GM12892 (cell line): ENCODE data around the gene SELPLG.
"Not testable (repeated sequence)": the region's sequence is repeated elsewhere in the genome, so short reads cannot be mapped to it uniquely, and the experiment has no call there.

ENCODE experiments used
- DNase-seq: peaks from one replicate; pipeline ENCODE4 v3.0.0; 2011; ENCODE audit not compliant: insufficient read length
- FAIRE-seq: peaks from 2 replicates; lab custom pipeline; 2011; peaks lifted over from hg19 to GRCh38; lab: Jason Lieb, UNC
- POLR2A ChIP-seq: IDR thresholded peaks from 2 replicates; pipeline ENCODE4 v1.6.1; 2011; ENCODE audit warnings: low read depth, low read length, control low read depth
- POLR2AphosphoS5 ChIP-seq: IDR thresholded peaks from 2 replicates; pipeline ENCODE4 v1.6.1; 2011; ENCODE audit warnings: low read depth, low read length, control low read depth
- TAF1 ChIP-seq: IDR thresholded peaks from 2 replicates; pipeline ENCODE4 v1.6.1; 2011; ENCODE audit warnings: low read depth, mild to moderate bottlenecking, control low read depth, low read length, borderline replicate concordance

The SELPLG gene

GRCh38 chr12:108594323-108594903 is 39.3 kb downstream of the SELPLG start:
- FAIRE-seq (no peak), DNase-seq (no peak)
- no peak for TF ChIP-seq TAF1

- DNase-seq (no peak), FAIRE-seq (no peak)
- TF ChIP-seq POLR2AphosphoS5 (no peak), TAF1 (no peak), POLR2A (no peak)
Observed at GRCh38 chr12:108592033-108592909, 41.4 kb downstream of the SELPLG start.

GRCh38 chr12:108591267-108591980 is 42.3 kb downstream of the SELPLG start:
- TF ChIP-seq POLR2AphosphoS5 (no peak), POLR2A (no peak), TAF1 (no peak)
- DNase-seq: no peak
- no peak for FAIRE-seq

- not testable (repeated sequence) for DNase-seq, FAIRE-seq
Observed at GRCh38 chr12:108590463-108590862, 43.2 kb downstream of the SELPLG start.

- FAIRE-seq (no peak), DNase-seq (no peak)
- no peak for TF ChIP-seq TAF1
- TF ChIP-seq POLR2A: no peak
- no peak for TF ChIP-seq POLR2AphosphoS5
Observed at GRCh38 chr12:108589840-108590229, 43.9 kb downstream of the SELPLG start.

GRCh38 chr12:108589028-108589839 is 44.5 kb downstream of the SELPLG start:
- DNase-seq (no peak), FAIRE-seq (no peak)
- no peak for TF ChIP-seq POLR2A
- no peak for TF ChIP-seq POLR2AphosphoS5
- TF ChIP-seq TAF1: no peak

GRCh38 chr12:108587826-108588225 is 45.9 kb downstream of the SELPLG start:
- TF ChIP-seq POLR2AphosphoS5 (no peak), TAF1 (no peak), POLR2A (no peak)
- DNase-seq (no peak), FAIRE-seq (no peak)

- no peak for TF ChIP-seq TAF1
- TF ChIP-seq POLR2A: no peak
- TF ChIP-seq POLR2AphosphoS5: no peak
- DNase-seq (no peak), FAIRE-seq (no peak)
Observed at GRCh38 chr12:108586306-108586705, 47.4 kb downstream of the SELPLG start.

GRCh38 chr12:108585864-108586263 is 47.8 kb downstream of the SELPLG start:
- DNase-seq (no peak), FAIRE-seq (no peak)
- TF ChIP-seq POLR2A: no peak
- no peak for TF ChIP-seq POLR2AphosphoS5
- TF ChIP-seq TAF1: no peak

GRCh38 chr12:108584456-108585065 is 49.1 kb downstream of the SELPLG start:
- TF ChIP-seq POLR2AphosphoS5 (no peak), TAF1 (no peak), POLR2A (no peak)
- no peak for FAIRE-seq
- no peak for DNase-seq

- no peak for DNase-seq
- no peak for FAIRE-seq
- TF ChIP-seq POLR2A (no peak), POLR2AphosphoS5 (no peak), TAF1 (no peak)
Observed at GRCh38 chr12:108583991-108584390, 49.7 kb downstream of the SELPLG start.
